GM18511 (cell line): Measurements from ENCODE around the gene USP20.
"Not testable (repeated sequence)": the region's sequence is repeated elsewhere in the genome, so short reads cannot be mapped to it uniquely, and the experiment has no call there.

ENCODE experiments used
- ATAC-seq: cut with Tn5 transposase; IDR thresholded peaks from one replicate; pipeline ENCODE4 v1.9.1; 2021; ENCODE audit warnings: mild to moderate bottlenecking, moderate library complexity; ENCODE audit not compliant: unreplicated experiment

Gene USP20

GRCh38 chr9:129835128-129835859 lies at the start of gene USP20, which contains the start of gene C9orf78:
TSS of gene USP20 (plus strand) at chr9:129835458. CDS start at chr9:129852556, 17,098 bp downstream.
TSS of gene C9orf78 (minus strand) at chr9:129835275. CDS start at chr9:129835221, 54 bp downstream.
- ATAC-seq, result peak; percentile 93

- ATAC-seq, result no peak
Observed at GRCh38 chr9:129785866-129786265, 49.4 kb upstream of the USP20 start.

- no peak for ATAC-seq
Observed at GRCh38 chr9:129786481-129786880, 48.8 kb upstream of the USP20 start.

GRCh38 chr9:129794549-129794948 lies 40.7 kb upstream of the USP20 start:
- ATAC-seq, result no peak

GRCh38 chr9:129796029-129796428 lies 39.2 kb upstream of the USP20 start:
- not testable (repeated sequence) for ATAC-seq

GRCh38 chr9:129798973-129799372 lies 36.3 kb upstream of the USP20 start:
- no peak for ATAC-seq

- ATAC-seq, result no peak
Observed at GRCh38 chr9:129801504-129801903, 33.8 kb upstream of the USP20 start.

- ATAC-seq, result peak; percentile 95
Observed at GRCh38 chr9:129802833-129803675, 32.2 kb upstream of the USP20 start, which contains the start of gene TOR1B. TSS of gene TOR1B (plus strand) at chr9:129803184. CDS start at chr9:129803213, 29 bp downstream.

- peak; percentile 10 for ATAC-seq
Observed at GRCh38 chr9:129803676-129804060, 31.6 kb upstream of the USP20 start.

GRCh38 chr9:129806061-129806460 lies 29.2 kb upstream of the USP20 start:
- no peak for ATAC-seq

- no peak for ATAC-seq
Observed at GRCh38 chr9:129809346-129809745, 25.9 kb upstream of the USP20 start.

GRCh38 chr9:129810116-129810515 lies 25.1 kb upstream of the USP20 start:
- no peak for ATAC-seq

GRCh38 chr9:129810788-129811187 lies 24.5 kb upstream of the USP20 start:
- no peak for ATAC-seq

GRCh38 chr9:129811967-129812363 lies 23.3 kb upstream of the USP20 start:
- ATAC-seq, result no peak

GRCh38 chr9:129812385-129812784 lies 22.9 kb upstream of the USP20 start:
- ATAC-seq, result no peak

GRCh38 chr9:129813661-129814060 lies 21.6 kb upstream of the USP20 start:
- no peak for ATAC-seq

GRCh38 chr9:129814432-129815223 lies 20.6 kb upstream of the USP20 start:
- no peak for ATAC-seq

- no peak for ATAC-seq
Observed at GRCh38 chr9:129815278-129815677, 20.0 kb upstream of the USP20 start.

- no peak for ATAC-seq
Observed at GRCh38 chr9:129816501-129817435, 18.5 kb upstream of the USP20 start.
